H9 (cell line): ENCODE results near the gene SLFN5. TPM values are rescaled to one million over a fixed set of nuclear protein-coding genes. Genes with fewer than 3 reads are reported as not detected.

Experiments
- DNase-seq: peaks from one replicate; pipeline ENCODE4 v3.0.0-alpha.2; 2017
- H2AFZ ChIP-seq: one replicate; pipeline ENCODE4 v1.6.1; 2013; ENCODE audit warnings: mild to moderate bottlenecking, low read length, control low read depth, moderate library complexity
- H2AK5ac ChIP-seq: 2 replicates; pipeline ENCODE4 v1.6.1; 2013; ENCODE audit warnings: low read length, control low read depth, mixed read lengths; ENCODE audit not compliant: insufficient read length
- H2BK120ac ChIP-seq: one replicate; pipeline ENCODE4 v1.6.1; 2013; ENCODE audit warnings: low read depth, mild to moderate bottlenecking, low read length, control low read depth, inconsistent platforms; ENCODE audit not compliant: poor library complexity, severe bottlenecking
- H2BK12ac ChIP-seq: 2 replicates; pipeline ENCODE4 v1.6.1; 2013; ENCODE audit warnings: low read length, control low read depth, mixed read lengths, low read depth; ENCODE audit not compliant: insufficient read length
- H2BK15ac ChIP-seq: 2 replicates; pipeline ENCODE4 v1.6.1; 2013; ENCODE audit warnings: low read depth, low read length, control low read depth
- H2BK20ac ChIP-seq: one replicate; pipeline ENCODE4 v1.6.1; 2013; ENCODE audit warnings: low read depth, mild to moderate bottlenecking, low read length, control low read depth, inconsistent platforms; ENCODE audit not compliant: poor library complexity, severe bottlenecking
- H2BK5ac ChIP-seq: 2 replicates; pipeline ENCODE4 v1.6.1; 2013; ENCODE audit warnings: low read length, control low read depth, mixed read lengths; ENCODE audit not compliant: insufficient read length
- H3K14ac ChIP-seq: 2 replicates; pipeline ENCODE4 v1.6.1; 2013; ENCODE audit warnings: low read length, control low read depth; ENCODE audit not compliant: insufficient read depth
- H3K18ac ChIP-seq: 2 replicates; pipeline ENCODE4 v1.6.1; 2013; ENCODE audit warnings: low read depth, mild to moderate bottlenecking, mixed read lengths, low read length, control low read depth; ENCODE audit not compliant: insufficient read length
- H3K23ac ChIP-seq: 2 replicates; pipeline ENCODE4 v1.6.1; 2013; ENCODE audit warnings: low read length, control low read depth, mixed read lengths, low read depth; ENCODE audit not compliant: insufficient read length
- H3K23me2 ChIP-seq: 2 replicates; pipeline ENCODE4 v1.6.1; 2013; ENCODE audit warnings: low read depth, mild to moderate bottlenecking, mixed read lengths, low read length, control low read depth; ENCODE audit not compliant: insufficient read length, poor library complexity, severe bottlenecking
- H3K27ac ChIP-seq: 2 replicates; pipeline ENCODE4 v1.5.1; 2013; ENCODE audit warnings: low read length, control low read depth, mixed read lengths, low read depth; ENCODE audit not compliant: insufficient read length
- H3K27me3 ChIP-seq: 2 replicates; pipeline ENCODE4 v1.6.1; 2013; ENCODE audit warnings: low read length, control low read depth, inconsistent platforms; ENCODE audit not compliant: insufficient read depth
- H3K4ac ChIP-seq: 2 replicates; pipeline ENCODE4 v1.6.1; 2013; ENCODE audit warnings: low read depth, mild to moderate bottlenecking, control low read depth, inconsistent platforms, low read length, moderate library complexity
- H3K4me1 ChIP-seq: 2 replicates; pipeline ENCODE4 v1.6.1; 2013; ENCODE audit warnings: low read length, control low read depth, inconsistent platforms; ENCODE audit not compliant: insufficient read depth
- H3K4me2 ChIP-seq: 2 replicates; pipeline ENCODE4 v1.6.1; 2013; ENCODE audit warnings: low read length, control low read depth, mixed read lengths; ENCODE audit not compliant: insufficient read length, insufficient read depth
- H3K56ac ChIP-seq: 2 replicates; pipeline ENCODE4 v1.6.1; 2013; ENCODE audit warnings: low read depth, mild to moderate bottlenecking, mixed read lengths, low read length, control low read depth; ENCODE audit not compliant: insufficient read length
- H3K79me1 ChIP-seq: 2 replicates; pipeline ENCODE4 v1.6.1; 2013; ENCODE audit warnings: low read depth, mild to moderate bottlenecking, moderate library complexity, low read length, control low read depth, inconsistent platforms; ENCODE audit not compliant: insufficient read depth, poor library complexity, severe bottlenecking
- H3K79me2 ChIP-seq: 2 replicates; pipeline ENCODE4 v1.6.1; 2013; ENCODE audit warnings: low read length, control low read depth, inconsistent platforms; ENCODE audit not compliant: insufficient read depth
- H3K9ac ChIP-seq: 2 replicates; pipeline ENCODE4 v1.6.1; 2013; ENCODE audit warnings: low read length, control low read depth, mixed read lengths; ENCODE audit not compliant: insufficient read length; ENCODE audit errors: extremely low read depth
- H3K9me3 ChIP-seq: one replicate; pipeline ENCODE4 v1.6.1; 2013; ENCODE audit warnings: low read depth, low read length, inconsistent platforms; ENCODE audit not compliant: control insufficient read depth
- H3T11ph ChIP-seq: one replicate; pipeline ENCODE4 v1.6.1; 2013; ENCODE audit warnings: mild to moderate bottlenecking, low read length, control low read depth, inconsistent platforms
- H4K20me1 ChIP-seq: one replicate; pipeline ENCODE4 v1.6.1; 2013; ENCODE audit not compliant: control insufficient read depth, insufficient read length, insufficient read depth
- H4K5ac ChIP-seq: 2 replicates; pipeline ENCODE4 v1.6.1; 2013; ENCODE audit warnings: low read depth, mild to moderate bottlenecking, mixed read lengths, low read length, control low read depth; ENCODE audit not compliant: insufficient read length
- H4K8ac ChIP-seq: replicated peaks from 2 replicates; pipeline ENCODE4 v1.6.1; 2013; ENCODE audit warnings: low read length, control low read depth, mixed read lengths, low read depth; ENCODE audit not compliant: insufficient read length
- H4K91ac ChIP-seq: 2 replicates; pipeline ENCODE4 v1.6.1; 2013; ENCODE audit warnings: low read depth, mild to moderate bottlenecking, moderate library complexity, mixed read lengths, low read length, control low read depth; ENCODE audit not compliant: insufficient read length
- H3K27ac Mint-ChIP-seq, 3 experiments: 2 replicates in 2 of 3; 3 replicates in 1 of 3; pipeline ENCODE4 v1.8.0; 2020 to 2021; ENCODE audit warnings: mixed read lengths in 3 of 3, mild to moderate bottlenecking in 1 of 3, moderate library complexity in 1 of 3
- H3K27me3 Mint-ChIP-seq: 2 replicates; pipeline ENCODE4 v1.8.0; 2021; ENCODE audit warnings: low read depth, mild to moderate bottlenecking, moderate library complexity, mixed read lengths
- H3K36me3 Mint-ChIP-seq, 3 experiments: 2 replicates in 2 of 3; 3 replicates in 1 of 3; pipeline ENCODE4 v1.8.0; 2020 to 2021; ENCODE audit warnings: low read depth in 3 of 3, mixed read lengths in 3 of 3; ENCODE audit not compliant: insufficient read depth in 1 of 3
- H3K4me1 Mint-ChIP-seq, 2 experiments: 2 replicates each; pipeline ENCODE4 v1.8.0; 2020; ENCODE audit warnings: mixed read lengths in 2 of 2
- H3K4me3 Mint-ChIP-seq, 2 experiments: 2 replicates in 1 of 2; 3 replicates in 1 of 2; pipeline ENCODE4 v1.8.0; 2020 to 2021; ENCODE audit warnings: mild to moderate bottlenecking in 2 of 2, mixed read lengths in 2 of 2, moderate library complexity in 1 of 2
- H3K9me3 Mint-ChIP-seq, 2 experiments: 2 replicates in 1 of 2; 3 replicates in 1 of 2; pipeline ENCODE4 v1.8.0; 2020; ENCODE audit warnings: mild to moderate bottlenecking in 2 of 2, mixed read lengths in 2 of 2, moderate library complexity in 1 of 2
- CTCF ChIP-seq: fragments of 200-600 bp; sonication (generic); conservative IDR thresholded peaks from 3 replicates; pipeline ENCODE4 v1.8.0; 2021; ENCODE audit warnings: antibody characterized with exemption, mild to moderate bottlenecking
- WGBS: extraction: QIAGEN DNeasy Blood & Tissue Kit; methylation state at CpG from one replicate; pipeline ENCODE4 v1.1.7; 2013; ENCODE audit warnings: missing lambda C conversion rate, low lambda C conversion rate, mixed read lengths; ENCODE audit not compliant: insufficient read length; ENCODE audit errors: extremely low coverage; 5-methylcytosine and 5-hydroxymethylcytosine counted together
- total RNA-seq: library from RNA; stranded (reverse); gene quantifications from 2 replicates; pipeline ENCODE4 v1.2.1, GENCODE V29; 2021

Gene SLFN5
- total RNA-seq, 1 experiment from 2014 or later = 2.9 TPM

GRCh38 chr17:35287286-35287811 is 44.5 kb downstream of the SLFN5 start:
- no peak overlapping the region for H3K56ac ChIP-seq
- H4K91ac ChIP-seq = no peak overlapping the region
- no peaks in the 10 kb centered on the region for H3K79me2 ChIP-seq
- DNase-seq = no peak
- no peaks in the 10 kb centered on the region for H4K20me1 ChIP-seq
- WGBS = no CpG with 5 or more reads among the region's 1 CpG
- no peak overlapping the region for H3K27ac ChIP-seq
- no peak overlapping the region for H2AFZ ChIP-seq
- H2AK5ac ChIP-seq = no peak overlapping the region
- Mint-ChIP-seq H3K36me3 (no peaks in the 10 kb centered on the region), H3K27me3 (peaks cover 13% of the 10 kb centered on the region), H3K27ac (no peak overlapping the region), H3K4me1 (peaks cover 3 to 9% of the 10 kb centered on the region in 2 experiments; a peak in 3 of 4 replicates), H3K4me3 (no peak overlapping the region), H3K9me3 (no peaks in the 10 kb centered on the region)
- H4K5ac ChIP-seq = no peak overlapping the region
- no peak overlapping the region for H2BK12ac ChIP-seq
- no peak overlapping the region for H3K23ac ChIP-seq
- H3K79me1 ChIP-seq = no peaks in the 10 kb centered on the region
- no peak overlapping the region for H3K4me2 ChIP-seq
- peaks cover 2% of the 10 kb centered on the region; the same call in 1 of the 2 replicates for H3K4me1 ChIP-seq
- H3K4ac ChIP-seq = no peak overlapping the region
- H3K9me3 ChIP-seq = no peaks in the 10 kb centered on the region
- H2BK5ac ChIP-seq = no peak overlapping the region
- TF ChIP-seq CTCF = no peak
- H3K14ac ChIP-seq = no peak overlapping the region
- H3K23me2 ChIP-seq = no peaks in the 10 kb centered on the region
- no peak overlapping the region for H2BK120ac ChIP-seq
- no peak overlapping the region for H3K18ac ChIP-seq
- H3K27me3 ChIP-seq = no peaks in the 10 kb centered on the region
- H4K8ac ChIP-seq = no peak overlapping the region
- no peak overlapping the region for H3T11ph ChIP-seq
- H3K9ac ChIP-seq = no peak overlapping the region
- no peak overlapping the region for H2BK15ac ChIP-seq
- H2BK20ac ChIP-seq = no peak overlapping the region
